Sigmoid colon (tissue), 4 donors: ENCODE results near the gene TMEM40.

ENCODE experiments used
- CTCF ChIP-seq, 4 experiments: fragments of 450-650 bp in 3 of 4; fragments of 200-600 bp in 1 of 4; IDR thresholded peaks; one replicate each; pipeline ENCODE4 v1.5.1; 2016 to 2019; ENCODE audit warnings: antibody characterized with exemption in 4 of 4, mild to moderate bottlenecking in 3 of 4, moderate library complexity in 2 of 4
- EP300 ChIP-seq, 4 donors: sonication (generic); formaldehyde crosslinking; IDR thresholded peaks; one replicate each; pipeline ENCODE4 v1.6.1; 2017; ENCODE audit warnings: antibody characterized with exemption in 4 of 4
- POLR2A ChIP-seq, 2 donors: fragments of 450-650 bp; IDR thresholded peaks; one replicate each; pipeline ENCODE4 v1.6.1; 2016; ENCODE audit warnings: antibody characterized with exemption in 2 of 2, mild to moderate bottlenecking in 2 of 2, moderate library complexity in 2 of 2
- POLR2AphosphoS5 ChIP-seq, 4 donors: sonication (generic); formaldehyde crosslinking; IDR thresholded peaks; one replicate each; pipeline ENCODE4 v1.6.1; 2017; ENCODE audit warnings: antibody characterized with exemption in 4 of 4

GRCh38 chr3:12772462-12772861, 13.4 kb upstream of the TMEM40 start:
- TF ChIP-seq CTCF (IDR thresholded peaks at IDR 0.05): no peak
- no peak for TF ChIP-seq POLR2A (IDR thresholded peaks at IDR 0.05)
- TF ChIP-seq EP300 (IDR thresholded peaks at IDR 0.05): no peak
- no peak for TF ChIP-seq POLR2AphosphoS5 (IDR thresholded peaks at IDR 0.05)
